B cell (primary cell): ENCODE measurements around the gene TRABD. TPM values are rescaled to one million over a fixed set of nuclear protein-coding genes. Genes with fewer than 3 reads are reported as not detected.

ENCODE experiments used
- ATAC-seq: fragments of 200-7000 bp; cut with Tn5 transposase; one replicate; pipeline ENCODE4 v1.10.0; 2021; ENCODE audit warnings: low read depth, mild to moderate bottlenecking, moderate number of reproducible peaks, moderate library complexity
- CTCF ChIA-PET: fragments of 350-600 bp; sonication (Branson Sonifier 250); formaldehyde crosslinking; loops from one replicate; lab custom pipeline; 2021; ENCODE audit warnings: antibody characterized with exemption, inconsistent platforms; lab: Charles Lee
- POLR2A ChIA-PET: fragments of 350-600 bp; sonication (Branson Sonifier 250); formaldehyde crosslinking; loops from one replicate; lab custom pipeline; 2021; ENCODE audit warnings: antibody characterized with exemption; lab: Charles Lee
- DNase-seq: peaks from one replicate; pipeline ENCODE4 v3.0.0; 2013
- H2AFZ ChIP-seq: 2 replicates; pipeline ENCODE4 v1.6.1; 2012; ENCODE audit warnings: mild to moderate bottlenecking, low read depth, low read length; ENCODE audit not compliant: insufficient read depth, poor library complexity, severe bottlenecking
- H3K27ac ChIP-seq, 2 donors: 1 replicate in 1 of 2; 2 replicates in 1 of 2; pipeline ENCODE4 v1.5.1; 2012 to 2013; ENCODE audit warnings: low read length in 2 of 2, mild to moderate bottlenecking in 2 of 2, moderate library complexity in 1 of 2
- H3K27me3 ChIP-seq, 4 experiments: fragments of 200-600 bp in 1 of 4; sonication (generic) in 1 of 4; replicated peaks in 1 of 4; 1 replicate in 2 of 4; 2 replicates in 2 of 4; pipeline versions ENCODE4 v1.6.1 to v1.7.0; 2013 to 2016; ENCODE audit warnings: low read length in 3 of 4, mild to moderate bottlenecking in 2 of 4, mixed read lengths in 1 of 4, moderate library complexity in 1 of 4; ENCODE audit not compliant: insufficient read depth in 4 of 4, control insufficient read depth in 3 of 4; ENCODE audit errors: control extremely low read depth in 1 of 4
- H3K36me3 ChIP-seq, 2 experiments: replicated peaks in 1 of 2; 1 replicate in 1 of 2; 2 replicates in 1 of 2; pipeline versions ENCODE4 v1.6.1 to v1.7.1; 2013; ENCODE audit warnings: low read length in 1 of 2; ENCODE audit not compliant: insufficient read depth in 2 of 2, control insufficient read depth in 1 of 2; ENCODE audit errors: control extremely low read depth in 1 of 2, extremely low read depth in 1 of 2
- H3K4me1 ChIP-seq, 2 donors: fragments of 200-600 bp in 1 of 2; sonication (generic) in 1 of 2; 1 replicate in 1 of 2; 2 replicates in 1 of 2; pipeline versions ENCODE4 v1.5.1 to v1.6.1; 2013 to 2017; ENCODE audit warnings: low read length in 2 of 2; ENCODE audit not compliant: control insufficient read depth in 2 of 2, insufficient read depth in 2 of 2
- H3K4me2 ChIP-seq: replicated peaks from 2 replicates; pipeline ENCODE3; 2012; ENCODE audit warnings: mild to moderate bottlenecking, low read depth, low read length; ENCODE audit not compliant: poor library complexity, severe bottlenecking
- H3K4me3 ChIP-seq, 5 experiments: fragments of 200-600 bp in 1 of 5; sonication (generic) in 1 of 5; 1 replicate in 3 of 5; 2 replicates in 2 of 5; pipeline versions ENCODE4 v1.5.1 to v1.7.0; 2011 to 2016; ENCODE audit warnings: low read length in 4 of 5, mild to moderate bottlenecking in 4 of 5, low read depth in 2 of 5, control low read depth in 1 of 5, moderate library complexity in 1 of 5; ENCODE audit not compliant: insufficient read depth in 1 of 5; ENCODE audit errors: control extremely low read depth in 1 of 5, extremely low read depth in 1 of 5
- H3K79me2 ChIP-seq: fragments of 200-600 bp; sonication (generic); one replicate; pipeline ENCODE4 v1.6.0; 2016; ENCODE audit warnings: low read length; ENCODE audit not compliant: control insufficient read depth, insufficient read depth
- H3K9ac ChIP-seq: fragments of 200-600 bp; sonication (generic); 2 replicates; pipeline ENCODE4 v1.6.1; 2017; ENCODE audit warnings: mild to moderate bottlenecking, low read length, moderate library complexity
- H3K9me3 ChIP-seq, 3 donors: one replicate each; pipeline versions ENCODE4 v1.6.1 to v1.7.1; 2013; ENCODE audit warnings: low read length in 2 of 3; ENCODE audit not compliant: control insufficient read depth in 2 of 3, insufficient read depth in 1 of 3; ENCODE audit errors: control extremely low read depth in 1 of 3
- H4K20me1 ChIP-seq: 2 replicates; pipeline ENCODE4 v1.6.0; 2012; ENCODE audit warnings: mild to moderate bottlenecking, low read length; ENCODE audit not compliant: insufficient read depth, control insufficient read depth, poor library complexity, severe bottlenecking
- H3K27ac Mint-ChIP-seq: one replicate; pipeline ENCODE4 v1.8.0; 2021; ENCODE audit warnings: mixed read lengths
- H3K27me3 Mint-ChIP-seq: one replicate; pipeline ENCODE4 v1.8.0; 2021; ENCODE audit warnings: mixed read lengths
- H3K4me1 Mint-ChIP-seq: one replicate; pipeline ENCODE4 v1.8.0; 2021; ENCODE audit warnings: mixed read lengths
- H3K4me3 Mint-ChIP-seq: one replicate; pipeline ENCODE4 v1.8.0; 2021; ENCODE audit warnings: mixed read lengths
- H3K9me3 Mint-ChIP-seq: one replicate; pipeline ENCODE4 v1.8.0; 2022; ENCODE audit warnings: mixed read lengths; ENCODE audit not compliant: insufficient read depth
- EZH2 ChIP-seq: IDR thresholded peaks from 2 replicates; pipeline ENCODE4 v1.6.1; 2012; ENCODE audit warnings: borderline replicate concordance, low read depth, mild to moderate bottlenecking, moderate library complexity, low read length; ENCODE audit not compliant: insufficient read depth, poor library complexity, severe bottlenecking
- WGBS: methylation state at CpG from one replicate; pipeline ENCODE4 v1.1.5; 2013; ENCODE audit warnings: missing lambda C conversion rate; ENCODE audit not compliant: insufficient coverage; 5-methylcytosine and 5-hydroxymethylcytosine counted together
- intact Hi-C: fragments of 100-400 bp; cut with micrococcal nuclease; formaldehyde crosslinking; loops from one replicate; pipeline ENCODE4 v1.10.0; 2022
- polyA plus RNA-seq: library from polyadenylated mRNA; depleted of rRNA; stranded (reverse); fragments of >200 nt; gene quantifications from 2 replicates; pipeline ENCODE4 v1.2.3, GENCODE V29; 2012
- total RNA-seq, 2 donors: library from RNA; stranded (reverse); fragments of 120-200 nt in 1 of 2; gene quantifications; 1 replicate in 1 of 2; 2 replicates in 1 of 2; pipeline versions ENCODE4 v1.2.3 to v1.2.4, GENCODE V29; 2013 to 2022
- TF ChIP-seq, protein P1 (sequence below): fragments of 200-600 bp; IDR thresholded peaks from one replicate; pipeline ENCODE4 v1.8.0; 2022; ENCODE audit warnings: antibody characterized with exemption, mild to moderate bottlenecking

TRABD gene
- total and polyA plus RNA-seq, 2 donors (not counting 1 experiment from before 2014, with no cell fraction given): 164 to 200 TPM

DNA sequence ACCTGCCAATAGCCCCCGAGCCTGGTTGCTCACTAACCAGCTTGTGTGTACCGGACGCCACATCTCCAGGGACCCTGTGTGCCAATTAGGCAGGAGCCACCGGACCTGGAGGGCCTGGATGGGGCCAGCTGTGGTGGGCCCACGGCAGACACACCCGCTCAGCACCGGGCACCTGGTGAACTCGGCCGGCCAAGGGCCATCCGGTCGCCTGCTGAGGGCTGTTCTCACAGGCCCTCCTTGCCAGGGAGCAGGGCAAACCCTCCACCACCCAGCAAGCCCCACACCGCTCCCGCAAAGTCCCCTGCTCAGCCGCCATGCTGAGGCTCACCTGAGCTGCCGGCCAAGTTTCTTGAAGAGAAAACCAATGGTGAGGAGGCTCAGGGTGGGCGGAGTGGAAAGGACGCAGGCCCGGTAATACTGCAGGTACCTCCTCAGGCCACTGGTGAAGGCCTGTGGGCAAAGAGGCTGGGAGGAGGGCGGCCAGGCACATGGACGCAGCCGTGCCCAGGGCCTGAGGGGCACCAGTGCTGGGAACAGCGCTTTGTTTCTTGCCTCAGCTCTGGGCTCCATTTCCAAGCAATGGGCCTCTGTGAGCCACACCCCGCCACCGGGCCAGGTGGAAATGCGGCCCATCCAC lies 42.0 kb downstream of the TRABD start:
- ATAC-seq: no peak
- Histone ChIP-seq H3K36me3 (peaks cover 0 to 52% of the 10 kb centered on the region in 2 experiments), H3K79me2 (peaks cover 35% of the 10 kb centered on the region), H4K20me1 (peaks cover 33% of the 10 kb centered on the region), H3K9me3 (no peaks in the 10 kb centered on the region), H3K4me3 (no peak overlapping the region), H3K27me3 (no peaks in the 10 kb centered on the region), H3K4me1 (no peaks in the 10 kb centered on the region), H3K4me2 (no peak overlapping the region), H3K27ac (no peak overlapping the region), H2AFZ (no peak overlapping the region), H3K9ac (no peak overlapping the region)
- no peak for DNase-seq
- no peak overlapping the region for H3K27ac Mint-ChIP-seq
- H3K9me3 Mint-ChIP-seq: no peaks in the 10 kb centered on the region
- ChIA-PET CTCF (interaction anchor here (1.3 kb wide), 1 partner anchor 10 kb away, joined by 4 read pairs; no protein-coding TSS in a partner anchor), POLR2A (no interaction called here)
- no peak for TF ChIP-seq EZH2
- TF ChIP-seq, protein P1, sequence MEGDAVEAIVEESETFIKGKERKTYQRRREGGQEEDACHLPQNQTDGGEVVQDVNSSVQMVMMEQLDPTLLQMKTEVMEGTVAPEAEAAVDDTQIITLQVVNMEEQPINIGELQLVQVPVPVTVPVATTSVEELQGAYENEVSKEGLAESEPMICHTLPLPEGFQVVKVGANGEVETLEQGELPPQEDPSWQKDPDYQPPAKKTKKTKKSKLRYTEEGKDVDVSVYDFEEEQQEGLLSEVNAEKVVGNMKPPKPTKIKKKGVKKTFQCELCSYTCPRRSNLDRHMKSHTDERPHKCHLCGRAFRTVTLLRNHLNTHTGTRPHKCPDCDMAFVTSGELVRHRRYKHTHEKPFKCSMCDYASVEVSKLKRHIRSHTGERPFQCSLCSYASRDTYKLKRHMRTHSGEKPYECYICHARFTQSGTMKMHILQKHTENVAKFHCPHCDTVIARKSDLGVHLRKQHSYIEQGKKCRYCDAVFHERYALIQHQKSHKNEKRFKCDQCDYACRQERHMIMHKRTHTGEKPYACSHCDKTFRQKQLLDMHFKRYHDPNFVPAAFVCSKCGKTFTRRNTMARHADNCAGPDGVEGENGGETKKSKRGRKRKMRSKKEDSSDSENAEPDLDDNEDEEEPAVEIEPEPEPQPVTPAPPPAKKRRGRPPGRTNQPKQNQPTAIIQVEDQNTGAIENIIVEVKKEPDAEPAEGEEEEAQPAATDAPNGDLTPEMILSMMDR: no peak
- H3K4me1 Mint-ChIP-seq: no peaks in the 10 kb centered on the region
- intact Hi-C loops: no loop called here
- H3K27me3 Mint-ChIP-seq: no peaks in the 10 kb centered on the region
- WGBS: 97% methylated on average over 23 of the region's 25 CpGs
- H3K4me3 Mint-ChIP-seq: no peak overlapping the region

DNA sequence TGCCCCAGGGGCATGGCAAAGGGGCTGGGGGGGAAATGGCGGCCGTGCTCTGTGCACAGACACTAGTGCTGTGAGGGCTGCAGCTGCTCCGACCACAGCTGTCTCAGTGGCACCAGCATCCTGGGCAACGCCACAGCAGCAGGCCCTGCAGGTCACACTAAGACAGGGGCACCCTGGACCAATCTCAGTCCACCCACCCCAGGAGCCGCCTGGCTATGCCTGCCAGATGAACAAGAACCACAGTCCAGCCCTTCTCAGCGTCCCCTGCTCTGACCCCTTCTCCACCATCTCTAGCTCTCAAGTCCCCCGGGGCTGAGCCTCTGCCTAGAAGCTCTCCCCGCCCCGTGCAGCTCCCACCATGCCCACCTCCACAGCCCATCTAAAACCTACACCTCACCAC lies 42.7 kb downstream of the TRABD start:
- no peaks in the 10 kb centered on the region for H3K4me1 Mint-ChIP-seq
- H3K4me1 ChIP-seq: no peaks in the 10 kb centered on the region
- no peaks in the 10 kb centered on the region for H3K27me3 Mint-ChIP-seq
- no peak overlapping the region for H3K27ac Mint-ChIP-seq
- peaks cover 38% of the 10 kb centered on the region for H4K20me1 ChIP-seq
- H3K4me3 ChIP-seq: no peak overlapping the region
- no peaks in the 10 kb centered on the region for H3K9me3 ChIP-seq
- H3K36me3 ChIP-seq: peaks cover 0 to 52% of the 10 kb centered on the region in 2 experiments
- DNase-seq: no peak
- H3K79me2 ChIP-seq: peaks cover 35% of the 10 kb centered on the region
- 83% methylated on average over 9 of the region's 9 CpGs for WGBS
- no peak overlapping the region for H3K9ac ChIP-seq
- ATAC-seq: no peak
- no peak overlapping the region for H3K27ac ChIP-seq
- intact Hi-C loops: no loop called here
- ChIA-PET POLR2A (no interaction called here), CTCF (no interaction called here)
- H2AFZ ChIP-seq: no peak overlapping the region
- no peaks in the 10 kb centered on the region for H3K9me3 Mint-ChIP-seq
- TF ChIP-seq EZH2: no peak
- TF ChIP-seq, protein P1: no peak
- H3K4me2 ChIP-seq: no peak overlapping the region
- H3K4me3 Mint-ChIP-seq: no peak overlapping the region
- H3K27me3 ChIP-seq: no peaks in the 10 kb centered on the region
